ENCODE measurements around the gene GNG4.

Gene GNG4

DNA sequence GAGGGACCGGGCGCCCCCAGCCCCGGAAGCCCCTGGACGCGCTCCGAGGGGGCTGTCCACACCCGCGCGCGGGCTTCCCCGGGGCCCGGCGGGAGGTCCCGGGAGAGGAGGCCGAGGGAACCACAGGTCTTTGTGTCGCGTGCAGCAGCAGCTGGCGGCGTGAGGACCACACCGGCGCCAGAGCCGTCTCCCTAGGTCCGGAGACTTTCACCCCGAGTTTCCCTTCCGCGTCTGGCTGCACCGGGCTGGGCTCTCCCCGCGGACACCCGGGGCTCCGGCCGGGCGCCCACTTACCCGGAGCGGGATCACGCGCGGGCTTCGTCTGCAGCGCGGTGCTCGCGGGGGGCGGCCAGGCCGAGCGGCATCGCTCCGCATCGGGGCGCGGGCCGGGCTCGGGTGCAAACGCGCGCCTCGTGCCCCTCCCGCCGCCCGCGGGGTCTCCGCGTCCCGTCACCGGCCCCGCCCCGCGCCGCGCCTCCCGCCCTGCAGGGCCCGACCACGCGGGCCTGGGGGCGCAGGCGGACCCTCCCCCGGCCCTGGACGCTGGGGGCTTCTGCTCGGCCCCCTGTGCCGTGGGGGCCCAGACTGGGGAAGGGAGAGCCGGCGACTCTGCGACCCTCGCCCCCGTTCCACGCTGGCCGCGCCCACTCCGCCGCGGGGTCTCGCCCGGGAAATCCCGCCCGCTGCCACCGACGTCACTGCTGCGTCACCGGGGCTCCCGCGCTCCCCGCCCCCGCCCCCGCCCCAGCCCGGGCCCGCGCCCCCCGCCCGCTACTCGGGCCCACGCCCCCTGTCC lies at the start of gene GNG4:
Gene GNG4 (minus strand): TSS at position 417 of the 796 bp plus-strand sequence. CDS start 65,946 bp downstream, outside the sequence.
- H3K4me3 ChIP-seq (ENCODE audit: low read depth, low read length): peak within 1 kb of the TSS; percentile 52
- TF ChIP-seq, protein P1, sequence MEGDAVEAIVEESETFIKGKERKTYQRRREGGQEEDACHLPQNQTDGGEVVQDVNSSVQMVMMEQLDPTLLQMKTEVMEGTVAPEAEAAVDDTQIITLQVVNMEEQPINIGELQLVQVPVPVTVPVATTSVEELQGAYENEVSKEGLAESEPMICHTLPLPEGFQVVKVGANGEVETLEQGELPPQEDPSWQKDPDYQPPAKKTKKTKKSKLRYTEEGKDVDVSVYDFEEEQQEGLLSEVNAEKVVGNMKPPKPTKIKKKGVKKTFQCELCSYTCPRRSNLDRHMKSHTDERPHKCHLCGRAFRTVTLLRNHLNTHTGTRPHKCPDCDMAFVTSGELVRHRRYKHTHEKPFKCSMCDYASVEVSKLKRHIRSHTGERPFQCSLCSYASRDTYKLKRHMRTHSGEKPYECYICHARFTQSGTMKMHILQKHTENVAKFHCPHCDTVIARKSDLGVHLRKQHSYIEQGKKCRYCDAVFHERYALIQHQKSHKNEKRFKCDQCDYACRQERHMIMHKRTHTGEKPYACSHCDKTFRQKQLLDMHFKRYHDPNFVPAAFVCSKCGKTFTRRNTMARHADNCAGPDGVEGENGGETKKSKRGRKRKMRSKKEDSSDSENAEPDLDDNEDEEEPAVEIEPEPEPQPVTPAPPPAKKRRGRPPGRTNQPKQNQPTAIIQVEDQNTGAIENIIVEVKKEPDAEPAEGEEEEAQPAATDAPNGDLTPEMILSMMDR (IDR thresholded peaks at IDR 0.05; ENCODE audit: low read depth, low read length): no peak

DNA sequence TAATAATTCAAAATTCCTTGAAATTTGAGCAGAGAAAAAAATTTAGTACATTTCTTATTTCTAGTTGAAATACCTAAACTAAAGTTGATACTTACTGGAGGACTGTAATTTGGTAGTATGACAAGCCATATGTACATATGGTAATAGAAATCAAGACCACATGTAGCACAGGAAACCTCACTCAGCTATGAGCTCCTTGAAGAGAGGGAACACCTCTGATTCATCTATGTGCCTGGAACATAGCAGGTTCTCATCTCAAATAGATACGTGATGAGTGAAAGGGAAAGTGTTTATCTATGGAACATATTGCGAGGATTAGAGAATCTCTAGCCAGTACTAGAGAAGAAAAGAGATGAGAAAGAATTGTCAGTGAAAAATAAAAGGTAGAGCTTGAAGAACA lies 47.9 kb upstream of the GNG4 start:
- no peak overlapping the region for H3K4me3 ChIP-seq (ENCODE audit: low read depth, low read length)
- TF ChIP-seq, protein P1 (IDR thresholded peaks at IDR 0.05; ENCODE audit: low read depth, low read length): no peak

DNA sequence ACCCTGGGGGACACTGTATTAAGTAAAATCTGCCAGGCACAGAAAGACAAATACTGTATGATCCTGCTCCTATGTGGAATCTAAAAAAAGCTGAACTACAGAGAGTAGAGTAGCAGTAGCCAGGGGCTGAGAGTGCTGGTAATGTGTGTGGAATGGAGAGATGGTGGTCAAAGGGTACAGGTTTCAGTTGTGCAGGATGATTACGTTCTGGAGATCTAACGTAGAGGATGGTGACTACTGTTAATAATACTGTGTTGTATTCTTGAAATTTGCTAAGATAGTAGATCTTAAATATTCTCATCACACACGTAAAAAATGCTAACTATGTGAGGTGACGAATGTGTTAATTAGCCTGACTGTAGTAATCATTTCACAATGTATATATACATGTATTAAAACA lies 39.8 kb upstream of the GNG4 start:
- no peak overlapping the region for H3K4me3 ChIP-seq (ENCODE audit: low read depth, low read length)
- TF ChIP-seq, protein P1 (IDR thresholded peaks at IDR 0.05; ENCODE audit: low read depth, low read length): no peak

DNA sequence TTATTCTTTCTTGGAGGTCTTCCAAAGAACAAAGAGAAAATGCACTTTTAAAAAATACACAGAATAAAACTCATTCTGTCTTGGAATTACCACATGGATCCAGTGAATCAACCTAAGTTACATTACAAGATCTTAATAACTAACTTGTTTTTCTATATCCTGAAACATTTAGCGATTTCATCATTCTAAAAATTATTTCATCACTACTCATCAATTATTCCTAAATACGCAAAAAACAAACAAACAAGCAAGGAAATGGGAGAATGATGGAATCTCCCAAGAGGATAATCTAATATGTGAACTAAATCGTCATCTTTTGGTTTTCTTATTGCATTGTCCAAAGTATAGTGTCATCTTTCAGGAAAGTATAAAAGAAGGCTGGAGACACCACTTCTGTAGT lies 38.5 kb upstream of the GNG4 start:
- no peak overlapping the region for H3K4me3 ChIP-seq (ENCODE audit: low read depth, low read length)
- TF ChIP-seq, protein P1 (IDR thresholded peaks at IDR 0.05; ENCODE audit: low read depth, low read length): no peak

DNA sequence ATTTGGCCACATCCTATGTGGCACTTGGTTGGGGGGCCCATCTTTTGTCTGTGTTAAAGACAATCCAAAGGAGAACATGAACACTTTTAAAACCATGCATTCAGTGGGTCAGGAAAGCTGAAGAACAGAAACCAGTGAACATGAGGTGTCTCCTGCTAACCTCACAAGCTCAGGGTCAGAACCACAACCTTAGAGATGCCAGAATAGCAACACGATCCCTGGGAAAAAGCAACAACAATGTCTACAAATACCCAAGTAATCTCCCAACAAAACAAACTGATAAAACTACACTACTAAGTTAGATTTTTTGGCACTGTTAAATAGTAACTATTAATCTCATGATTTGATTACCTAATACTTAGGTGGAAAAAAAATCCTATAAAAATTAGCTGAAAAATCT lies 34.1 kb upstream of the GNG4 start:
- TF ChIP-seq, protein P1 (IDR thresholded peaks at IDR 0.05; ENCODE audit: low read depth, low read length): no peak
- no peak overlapping the region for H3K4me3 ChIP-seq (ENCODE audit: low read depth, low read length)

DNA sequence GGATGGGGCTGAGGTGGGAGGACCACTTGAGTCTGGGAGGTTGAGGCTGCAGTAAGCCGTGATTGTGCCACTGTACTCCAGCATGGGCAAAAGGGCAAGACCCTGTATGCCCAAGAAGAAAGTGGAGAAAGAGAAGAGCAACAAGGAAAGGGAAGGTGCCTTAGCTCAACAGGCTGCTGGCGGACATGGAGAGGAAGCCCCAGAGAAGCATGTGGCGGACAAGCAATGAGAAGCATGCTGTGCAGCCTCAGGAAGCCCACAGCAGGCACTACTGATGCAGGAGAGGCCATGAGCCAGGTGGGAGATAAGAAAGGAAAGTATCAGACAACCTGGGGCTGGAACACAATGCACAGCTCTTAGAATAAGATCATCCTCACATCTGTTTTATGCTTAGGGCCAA lies 32.6 kb upstream of the GNG4 start:
- TF ChIP-seq, protein P1 (IDR thresholded peaks at IDR 0.05; ENCODE audit: low read depth, low read length): no peak
- H3K4me3 ChIP-seq (ENCODE audit: low read depth, low read length): no peak overlapping the region

DNA sequence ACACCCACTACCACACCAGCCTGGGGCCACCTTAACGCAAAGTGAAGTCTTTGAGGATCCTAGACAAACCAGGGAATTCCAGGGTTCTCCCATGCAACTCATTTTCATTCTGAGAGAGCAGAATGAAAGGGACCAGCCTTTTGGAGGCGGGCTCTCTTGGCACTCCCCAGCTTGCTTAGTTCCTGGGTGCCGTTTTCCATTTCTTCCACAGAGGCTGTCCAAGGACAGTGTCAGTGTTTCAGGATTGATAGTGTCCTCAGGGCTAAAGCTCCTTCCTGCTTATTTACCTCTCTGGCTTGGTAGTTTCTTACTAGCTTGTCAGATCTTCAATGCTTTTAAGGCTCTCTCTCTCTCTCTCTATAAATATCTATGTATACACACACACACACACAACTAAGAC lies 30.1 kb upstream of the GNG4 start:
- H3K4me3 ChIP-seq (ENCODE audit: low read depth, low read length): no peak overlapping the region
- TF ChIP-seq, protein P1 (IDR thresholded peaks at IDR 0.05; ENCODE audit: low read depth, low read length): no peak

Measured in WI38 (cell line).